Activated CD4-positive, alpha-beta T cell treated with anti-CD3 and anti-CD28 coated beads, Interleukin-2, Interleukin-6, amounts not matched to agents 100 ng/mL and 50 ng/mL, durations not matched to agents 16 hours and 8 hours (primary cell): ENCODE data around the gene REX1BD.
"Not testable (repeated sequence)": the region's sequence is repeated elsewhere in the genome, so short reads cannot be mapped to it uniquely, and the experiment has no call there.

Source experiments
- DNase-seq: peaks from one replicate; pipeline ENCODE4 v3.0.0-alpha.2; 2020

Gene REX1BD

GRCh38 chr19:18588611-18589379 is at the start of gene REX1BD:
REX1BD (plus strand) TSS chr19:18588798; CDS start chr19:18588802, 4 bp downstream.
- DNase-seq, result peak; percentile 93

GRCh38 chr19:18539372-18539771 is 49.2 kb upstream of the REX1BD start:
- no peak for DNase-seq

GRCh38 chr19:18540200-18540599 is 48.4 kb upstream of the REX1BD start:
- not testable (repeated sequence) for DNase-seq

- peak; percentile 45 for DNase-seq
Observed at GRCh38 chr19:18541258-18541991, 47.2 kb upstream of the REX1BD start.

GRCh38 chr19:18541992-18542940 is 46.3 kb upstream of the REX1BD start:
- DNase-seq, result no peak

GRCh38 chr19:18542941-18543813 is 45.4 kb upstream of the REX1BD start, which contains the start of gene FKBP8:
FKBP8 (minus strand) TSS chr19:18543573; CDS start chr19:18541970, 1,603 bp downstream.
- DNase-seq, result peak; percentile 96

GRCh38 chr19:18543814-18544475 is 44.7 kb upstream of the REX1BD start:
- DNase-seq, result peak; percentile 91

- no peak for DNase-seq
Observed at GRCh38 chr19:18551631-18552030, 37.0 kb upstream of the REX1BD start.

- peak; percentile 99 for DNase-seq
Observed at GRCh38 chr19:18557411-18558201, 31.0 kb upstream of the REX1BD start, which contains the start of gene KXD1. KXD1 (plus strand) TSS chr19:18557870; CDS start chr19:18562057, 4,187 bp downstream.

- DNase-seq, result no peak
Observed at GRCh38 chr19:18558202-18558555, 30.4 kb upstream of the REX1BD start.

GRCh38 chr19:18558604-18559003 is 30.0 kb upstream of the REX1BD start:
- no peak for DNase-seq

GRCh38 chr19:18559685-18560084 is 28.9 kb upstream of the REX1BD start:
- no peak for DNase-seq

- DNase-seq, result no peak
Observed at GRCh38 chr19:18562086-18562485, 26.5 kb upstream of the REX1BD start.

GRCh38 chr19:18566953-18567352 is 21.6 kb upstream of the REX1BD start:
- DNase-seq, result no peak

- DNase-seq, result no peak
Observed at GRCh38 chr19:18568367-18568766, 20.2 kb upstream of the REX1BD start.

- peak; percentile 99 for DNase-seq
Observed at GRCh38 chr19:18571564-18572344, 16.8 kb upstream of the REX1BD start, which contains the start of gene UBA52. UBA52 (plus strand) TSS chr19:18571857; CDS start chr19:18573301, 1,444 bp downstream.

- DNase-seq, result no peak
Observed at GRCh38 chr19:18574691-18575291, 13.8 kb upstream of the REX1BD start.

GRCh38 chr19:18576383-18576782 is 12.2 kb upstream of the REX1BD start:
- no peak for DNase-seq

- DNase-seq, result no peak
Observed at GRCh38 chr19:18577365-18577914, 11.2 kb upstream of the REX1BD start.
